HG03439 (cell line): Measurements from ENCODE around the gene NANS.

Experiments
- ATAC-seq: cut with Tn5 transposase; IDR thresholded peaks from one replicate; pipeline ENCODE4 v1.9.1; 2021; ENCODE audit warnings: mild to moderate bottlenecking, moderate library complexity; ENCODE audit not compliant: unreplicated experiment

The NANS gene

GRCh38 chr9:98130576-98131228, 74.2 kb downstream of the NANS start:
- ATAC-seq: no peak

- no peak for ATAC-seq
These were observed 75.6 kb downstream of the NANS start for GRCh38 chr9:98132158-98132557.
